WTC11 (cell line): Measurements from ENCODE around the gene TPBGL. TPM values are rescaled to one million over a fixed set of nuclear protein-coding genes. Genes with fewer than 3 reads are reported as not detected.

ENCODE experiments used
- ATAC-seq: fragments of 200-7000 bp; cut with Tn5 transposase; 2 replicates; pipeline ENCODE4 v1.10.0; 2021; ENCODE audit warnings: mild to moderate bottlenecking, moderate library complexity
- CTCF ChIA-PET: fragments of 300-600 bp; sonication (Branson Sonifier 250); formaldehyde crosslinking; loops from one replicate; lab custom pipeline; 2021; ENCODE audit warnings: antibody characterized with exemption; lab: Charles Lee
- POLR2A ChIA-PET: fragments of 350-600 bp; sonication (Branson Sonifier 250); formaldehyde crosslinking; loops from one replicate; lab custom pipeline; 2021; ENCODE audit warnings: antibody characterized with exemption; lab: Charles Lee
- DNase-seq: peaks from one replicate; pipeline ENCODE4 v3.0.0; 2021; ENCODE audit warnings: low spot score
- H3K27ac Mint-ChIP-seq: 2 replicates; pipeline ENCODE4 v1.8.0; 2021; ENCODE audit warnings: mixed read lengths
- H3K27me3 Mint-ChIP-seq: 2 replicates; pipeline ENCODE4 v1.8.0; 2021; ENCODE audit warnings: low read depth, mild to moderate bottlenecking, moderate library complexity, mixed read lengths
- H3K36me3 Mint-ChIP-seq: 2 replicates; pipeline ENCODE4 v1.8.0; 2021; ENCODE audit warnings: mixed read lengths
- H3K4me1 Mint-ChIP-seq: 2 replicates; pipeline ENCODE4 v1.8.0; 2022; ENCODE audit warnings: mixed read lengths
- H3K4me3 Mint-ChIP-seq: 2 replicates; pipeline ENCODE4 v1.8.0; 2021; ENCODE audit warnings: mild to moderate bottlenecking, moderate library complexity, mixed read lengths
- H3K9me3 Mint-ChIP-seq: 2 replicates; pipeline ENCODE4 v1.8.0; 2021; ENCODE audit warnings: mixed read lengths
- ETV6 ChIP-seq: sonication (generic); formaldehyde crosslinking; IDR thresholded peaks from 2 replicates; pipeline ENCODE4 v1.8.1; 2022; ENCODE audit warnings: mild to moderate bottlenecking, missing genetic modification reagents
- HMGA2 ChIP-seq: fragments of 250-450 bp; sonication (Bioruptor Pico); IDR thresholded peaks from 2 replicates; pipeline ENCODE4 v1.4.0; 2021; ENCODE audit warnings: mild to moderate bottlenecking, moderate library complexity
- MYBL2 ChIP-seq: sonication (generic); formaldehyde crosslinking; IDR thresholded peaks from 2 replicates; pipeline ENCODE4 v1.8.1; 2023; ENCODE audit warnings: mild to moderate bottlenecking, moderate library complexity, missing genetic modification reagents
- NFATC4 ChIP-seq: fragments of 250-450 bp; sonication (Bioruptor Pico); IDR thresholded peaks from 2 replicates; pipeline ENCODE4 v1.9.0; 2021; ENCODE audit warnings: mild to moderate bottlenecking
- TCF7 ChIP-seq: sonication (generic); formaldehyde crosslinking; IDR thresholded peaks from 2 replicates; pipeline ENCODE4 v1.8.0; 2022; ENCODE audit warnings: mild to moderate bottlenecking, low read depth, missing genetic modification reagents, moderate library complexity
- ZNF232 ChIP-seq: sonication (generic); formaldehyde crosslinking; IDR thresholded peaks from 2 replicates; pipeline ENCODE4 v1.8.0; 2022; ENCODE audit warnings: mild to moderate bottlenecking, missing genetic modification reagents
- ZNF263 ChIP-seq: sonication (generic); formaldehyde crosslinking; IDR thresholded peaks from 2 replicates; pipeline ENCODE4 v1.8.1; 2022; ENCODE audit warnings: low read depth, mild to moderate bottlenecking, moderate library complexity, missing genetic modification reagents
- ZNF317 ChIP-seq: sonication (generic); formaldehyde crosslinking; IDR thresholded peaks from 2 replicates; pipeline ENCODE4 v1.8.1; 2023; ENCODE audit warnings: low read depth, mild to moderate bottlenecking, moderate library complexity, missing genetic modification reagents, borderline replicate concordance
- total RNA-seq: library from RNA; stranded (reverse); gene quantifications from 3 replicates; pipeline ENCODE4 v1.2.3, GENCODE V29; 2021
- TF ChIP-seq, protein P1 (sequence below): sonication (generic); formaldehyde crosslinking; IDR thresholded peaks from 2 replicates; pipeline ENCODE4 v1.8.0; 2023; ENCODE audit warnings: missing genetic modification reagents, mild to moderate bottlenecking, borderline replicate concordance
- TF ChIP-seq, protein P2 (sequence below): sonication (generic); formaldehyde crosslinking; conservative IDR thresholded peaks from 2 replicates; pipeline ENCODE4 v1.8.1; 2023; ENCODE audit warnings: mild to moderate bottlenecking, low read depth, missing genetic modification reagents, moderate library complexity
- TF ChIP-seq, protein P3 (sequence below): sonication (generic); formaldehyde crosslinking; IDR thresholded peaks from 2 replicates; pipeline ENCODE4 v1.8.1; 2022; ENCODE audit warnings: low read depth, missing genetic modification reagents, borderline replicate concordance
- TF ChIP-seq, protein P4 (sequence below): fragments of 250-450 bp; sonication (Bioruptor Pico); IDR thresholded peaks from 2 replicates; pipeline ENCODE4 v1.9.0; 2021; ENCODE audit warnings: mild to moderate bottlenecking
- TF ChIP-seq, protein P5 (sequence below): sonication (generic); formaldehyde crosslinking; IDR thresholded peaks from 2 replicates; pipeline ENCODE4 v1.8.1; 2023; ENCODE audit warnings: mild to moderate bottlenecking, missing genetic modification reagents, borderline replicate concordance
- TF ChIP-seq, protein P6 (sequence below): sonication (generic); formaldehyde crosslinking; IDR thresholded peaks from 2 replicates; pipeline ENCODE4 v1.8.1; 2022; ENCODE audit warnings: mild to moderate bottlenecking, moderate library complexity, missing genetic modification reagents
- TF ChIP-seq, protein P7 (sequence below): fragments of 250-450 bp; sonication (Bioruptor Pico); IDR thresholded peaks from 2 replicates; pipeline ENCODE4 v1.9.0; 2021; ENCODE audit warnings: mild to moderate bottlenecking

TPBGL gene
- total RNA-seq, 1 experiment from 2014 or later = 0.37 TPM

DNA sequence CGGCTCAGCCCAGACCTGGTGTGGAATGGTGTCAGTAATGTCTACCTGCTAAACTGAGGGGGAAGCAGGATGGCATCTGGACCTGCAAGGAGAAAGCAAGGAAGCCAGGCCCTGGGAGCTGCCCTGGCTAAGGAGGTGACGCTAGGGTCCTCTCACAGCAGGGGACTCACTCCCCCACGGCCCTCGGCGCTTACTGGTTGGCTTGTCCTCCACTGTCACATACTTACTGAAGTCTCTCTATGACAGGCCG is 48.9 kb downstream of the TPBGL start (continued):
- TF ChIP-seq ZNF317 (CRISPR knock-in tag) (no peak), ZNF263 (CRISPR knock-in tag) (no peak)
- TF ChIP-seq, protein P1, sequence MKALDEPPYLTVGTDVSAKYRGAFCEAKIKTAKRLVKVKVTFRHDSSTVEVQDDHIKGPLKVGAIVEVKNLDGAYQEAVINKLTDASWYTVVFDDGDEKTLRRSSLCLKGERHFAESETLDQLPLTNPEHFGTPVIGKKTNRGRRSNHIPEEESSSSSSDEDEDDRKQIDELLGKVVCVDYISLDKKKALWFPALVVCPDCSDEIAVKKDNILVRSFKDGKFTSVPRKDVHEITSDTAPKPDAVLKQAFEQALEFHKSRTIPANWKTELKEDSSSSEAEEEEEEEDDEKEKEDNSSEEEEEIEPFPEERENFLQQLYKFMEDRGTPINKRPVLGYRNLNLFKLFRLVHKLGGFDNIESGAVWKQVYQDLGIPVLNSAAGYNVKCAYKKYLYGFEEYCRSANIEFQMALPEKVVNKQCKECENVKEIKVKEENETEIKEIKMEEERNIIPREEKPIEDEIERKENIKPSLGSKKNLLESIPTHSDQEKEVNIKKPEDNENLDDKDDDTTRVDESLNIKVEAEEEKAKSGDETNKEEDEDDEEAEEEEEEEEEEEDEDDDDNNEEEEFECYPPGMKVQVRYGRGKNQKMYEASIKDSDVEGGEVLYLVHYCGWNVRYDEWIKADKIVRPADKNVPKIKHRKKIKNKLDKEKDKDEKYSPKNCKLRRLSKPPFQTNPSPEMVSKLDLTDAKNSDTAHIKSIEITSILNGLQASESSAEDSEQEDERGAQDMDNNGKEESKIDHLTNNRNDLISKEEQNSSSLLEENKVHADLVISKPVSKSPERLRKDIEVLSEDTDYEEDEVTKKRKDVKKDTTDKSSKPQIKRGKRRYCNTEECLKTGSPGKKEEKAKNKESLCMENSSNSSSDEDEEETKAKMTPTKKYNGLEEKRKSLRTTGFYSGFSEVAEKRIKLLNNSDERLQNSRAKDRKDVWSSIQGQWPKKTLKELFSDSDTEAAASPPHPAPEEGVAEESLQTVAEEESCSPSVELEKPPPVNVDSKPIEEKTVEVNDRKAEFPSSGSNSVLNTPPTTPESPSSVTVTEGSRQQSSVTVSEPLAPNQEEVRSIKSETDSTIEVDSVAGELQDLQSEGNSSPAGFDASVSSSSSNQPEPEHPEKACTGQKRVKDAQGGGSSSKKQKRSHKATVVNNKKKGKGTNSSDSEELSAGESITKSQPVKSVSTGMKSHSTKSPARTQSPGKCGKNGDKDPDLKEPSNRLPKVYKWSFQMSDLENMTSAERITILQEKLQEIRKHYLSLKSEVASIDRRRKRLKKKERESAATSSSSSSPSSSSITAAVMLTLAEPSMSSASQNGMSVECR = no peak
- TF ChIP-seq, protein P2, sequence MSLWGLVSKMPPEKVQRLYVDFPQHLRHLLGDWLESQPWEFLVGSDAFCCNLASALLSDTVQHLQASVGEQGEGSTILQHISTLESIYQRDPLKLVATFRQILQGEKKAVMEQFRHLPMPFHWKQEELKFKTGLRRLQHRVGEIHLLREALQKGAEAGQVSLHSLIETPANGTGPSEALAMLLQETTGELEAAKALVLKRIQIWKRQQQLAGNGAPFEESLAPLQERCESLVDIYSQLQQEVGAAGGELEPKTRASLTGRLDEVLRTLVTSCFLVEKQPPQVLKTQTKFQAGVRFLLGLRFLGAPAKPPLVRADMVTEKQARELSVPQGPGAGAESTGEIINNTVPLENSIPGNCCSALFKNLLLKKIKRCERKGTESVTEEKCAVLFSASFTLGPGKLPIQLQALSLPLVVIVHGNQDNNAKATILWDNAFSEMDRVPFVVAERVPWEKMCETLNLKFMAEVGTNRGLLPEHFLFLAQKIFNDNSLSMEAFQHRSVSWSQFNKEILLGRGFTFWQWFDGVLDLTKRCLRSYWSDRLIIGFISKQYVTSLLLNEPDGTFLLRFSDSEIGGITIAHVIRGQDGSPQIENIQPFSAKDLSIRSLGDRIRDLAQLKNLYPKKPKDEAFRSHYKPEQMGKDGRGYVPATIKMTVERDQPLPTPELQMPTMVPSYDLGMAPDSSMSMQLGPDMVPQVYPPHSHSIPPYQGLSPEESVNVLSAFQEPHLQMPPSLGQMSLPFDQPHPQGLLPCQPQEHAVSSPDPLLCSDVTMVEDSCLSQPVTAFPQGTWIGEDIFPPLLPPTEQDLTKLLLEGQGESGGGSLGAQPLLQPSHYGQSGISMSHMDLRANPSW (CRISPR knock-in tag) = no peak

DNA sequence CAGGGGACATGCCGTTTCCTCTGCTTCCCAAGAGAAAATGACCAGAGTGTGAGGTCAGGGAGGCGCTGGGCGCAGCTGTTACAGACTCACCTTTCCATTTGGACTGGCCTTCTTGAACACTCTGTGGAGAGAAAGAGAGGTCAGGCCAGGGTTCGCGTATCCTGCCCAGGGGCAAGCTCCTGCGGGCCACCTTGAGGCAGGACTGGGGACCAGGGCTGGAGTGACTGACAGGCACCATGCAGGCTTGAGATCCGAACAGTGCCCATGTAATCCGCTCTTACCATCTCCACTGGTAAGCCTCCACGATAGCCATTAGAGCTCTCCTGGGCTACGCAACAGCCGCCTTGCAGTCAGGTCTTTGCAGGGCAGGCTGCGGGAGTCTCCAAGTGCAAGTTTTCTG is 49.3 kb downstream of the TPBGL start:
- H3K27me3 Mint-ChIP-seq = no peaks in the 10 kb centered on the region
- ChIA-PET POLR2A (no interaction called here), CTCF (interaction anchor here (0.6 to 4.8 kb wide), 7 partner anchors 10 to 149 kb away, joined by 3 to 25 read pairs (median 3); no protein-coding TSS in a partner anchor)
- H3K36me3 Mint-ChIP-seq = peaks cover 17% of the 10 kb centered on the region
- no peak for DNase-seq
- no peaks in the 10 kb centered on the region for H3K9me3 Mint-ChIP-seq
- peaks cover 29% of the 10 kb centered on the region for H3K4me1 Mint-ChIP-seq
- TF ChIP-seq NFATC4 (CRISPR knock-in tag) (no peak), HMGA2 (CRISPR knock-in tag) (no peak), ZNF232 (CRISPR knock-in tag) (no peak)
- TF ChIP-seq, protein P3, sequence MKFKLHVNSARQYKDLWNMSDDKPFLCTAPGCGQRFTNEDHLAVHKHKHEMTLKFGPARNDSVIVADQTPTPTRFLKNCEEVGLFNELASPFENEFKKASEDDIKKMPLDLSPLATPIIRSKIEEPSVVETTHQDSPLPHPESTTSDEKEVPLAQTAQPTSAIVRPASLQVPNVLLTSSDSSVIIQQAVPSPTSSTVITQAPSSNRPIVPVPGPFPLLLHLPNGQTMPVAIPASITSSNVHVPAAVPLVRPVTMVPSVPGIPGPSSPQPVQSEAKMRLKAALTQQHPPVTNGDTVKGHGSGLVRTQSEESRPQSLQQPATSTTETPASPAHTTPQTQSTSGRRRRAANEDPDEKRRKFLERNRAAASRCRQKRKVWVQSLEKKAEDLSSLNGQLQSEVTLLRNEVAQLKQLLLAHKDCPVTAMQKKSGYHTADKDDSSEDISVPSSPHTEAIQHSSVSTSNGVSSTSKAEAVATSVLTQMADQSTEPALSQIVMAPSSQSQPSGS (CRISPR knock-in tag) = no peak
- ATAC-seq = peak; percentile 29; the same call in 1 of the 2 replicates
- H3K4me3 Mint-ChIP-seq = no peak overlapping the region
- peak overlapping the region; percentile 39; the same call in 1 of the 2 replicates for H3K27ac Mint-ChIP-seq

DNA sequence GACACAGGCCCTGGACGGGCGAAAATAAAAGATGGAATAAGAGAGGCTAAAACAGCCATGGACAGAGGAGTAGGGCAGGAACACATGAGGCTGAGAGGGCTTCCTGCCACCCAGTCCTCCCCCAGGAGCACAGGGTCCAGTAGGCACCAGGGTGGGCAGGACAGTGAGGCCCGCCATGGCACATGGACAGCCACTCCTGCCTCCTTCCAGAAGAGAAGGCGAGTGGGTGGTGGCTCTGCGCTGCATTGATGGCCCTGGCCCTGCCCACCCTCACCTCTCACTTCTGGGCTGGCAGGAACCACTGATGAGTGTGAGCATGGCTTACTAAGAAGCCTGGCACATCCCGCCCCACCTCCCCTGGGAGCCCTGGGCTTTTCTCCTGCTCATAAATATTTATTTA is 51.2 kb downstream of the TPBGL start:
- POLR2A ChIA-PET = no interaction called here
- H3K27me3 Mint-ChIP-seq = no peaks in the 10 kb centered on the region
- peaks cover 29% of the 10 kb centered on the region for H3K4me1 Mint-ChIP-seq
- DNase-seq (no peak), ATAC-seq (no peak)
- peak overlapping the region; percentile 94; the same call in 1 of the 2 replicates for H3K27ac Mint-ChIP-seq
- no peak overlapping the region for H3K4me3 Mint-ChIP-seq
- CTCF ChIA-PET = interaction anchor here (4.8 kb wide), 1 partner anchor 12 kb away, joined by 25 read pairs; no protein-coding TSS in a partner anchor
- peaks cover 7% of the 10 kb centered on the region for H3K9me3 Mint-ChIP-seq
- H3K36me3 Mint-ChIP-seq = peaks cover 25% of the 10 kb centered on the region
- TF ChIP-seq ETV6 (CRISPR knock-in tag) (no peak), TCF7 (CRISPR knock-in tag) (no peak), MYBL2 (CRISPR knock-in tag) (no peak)
- TF ChIP-seq, protein P4, sequence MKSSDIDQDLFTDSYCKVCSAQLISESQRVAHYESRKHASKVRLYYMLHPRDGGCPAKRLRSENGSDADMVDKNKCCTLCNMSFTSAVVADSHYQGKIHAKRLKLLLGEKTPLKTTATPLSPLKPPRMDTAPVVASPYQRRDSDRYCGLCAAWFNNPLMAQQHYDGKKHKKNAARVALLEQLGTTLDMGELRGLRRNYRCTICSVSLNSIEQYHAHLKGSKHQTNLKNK (CRISPR knock-in tag) = no peak
- TF ChIP-seq, protein P5, sequence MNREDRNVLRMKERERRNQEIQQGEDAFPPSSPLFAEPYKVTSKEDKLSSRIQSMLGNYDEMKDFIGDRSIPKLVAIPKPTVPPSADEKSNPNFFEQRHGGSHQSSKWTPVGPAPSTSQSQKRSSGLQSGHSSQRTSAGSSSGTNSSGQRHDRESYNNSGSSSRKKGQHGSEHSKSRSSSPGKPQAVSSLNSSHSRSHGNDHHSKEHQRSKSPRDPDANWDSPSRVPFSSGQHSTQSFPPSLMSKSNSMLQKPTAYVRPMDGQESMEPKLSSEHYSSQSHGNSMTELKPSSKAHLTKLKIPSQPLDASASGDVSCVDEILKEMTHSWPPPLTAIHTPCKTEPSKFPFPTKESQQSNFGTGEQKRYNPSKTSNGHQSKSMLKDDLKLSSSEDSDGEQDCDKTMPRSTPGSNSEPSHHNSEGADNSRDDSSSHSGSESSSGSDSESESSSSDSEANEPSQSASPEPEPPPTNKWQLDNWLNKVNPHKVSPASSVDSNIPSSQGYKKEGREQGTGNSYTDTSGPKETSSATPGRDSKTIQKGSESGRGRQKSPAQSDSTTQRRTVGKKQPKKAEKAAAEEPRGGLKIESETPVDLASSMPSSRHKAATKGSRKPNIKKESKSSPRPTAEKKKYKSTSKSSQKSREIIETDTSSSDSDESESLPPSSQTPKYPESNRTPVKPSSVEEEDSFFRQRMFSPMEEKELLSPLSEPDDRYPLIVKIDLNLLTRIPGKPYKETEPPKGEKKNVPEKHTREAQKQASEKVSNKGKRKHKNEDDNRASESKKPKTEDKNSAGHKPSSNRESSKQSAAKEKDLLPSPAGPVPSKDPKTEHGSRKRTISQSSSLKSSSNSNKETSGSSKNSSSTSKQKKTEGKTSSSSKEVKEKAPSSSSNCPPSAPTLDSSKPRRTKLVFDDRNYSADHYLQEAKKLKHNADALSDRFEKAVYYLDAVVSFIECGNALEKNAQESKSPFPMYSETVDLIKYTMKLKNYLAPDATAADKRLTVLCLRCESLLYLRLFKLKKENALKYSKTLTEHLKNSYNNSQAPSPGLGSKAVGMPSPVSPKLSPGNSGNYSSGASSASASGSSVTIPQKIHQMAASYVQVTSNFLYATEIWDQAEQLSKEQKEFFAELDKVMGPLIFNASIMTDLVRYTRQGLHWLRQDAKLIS (CRISPR knock-in tag) = no peak
- TF ChIP-seq, protein P6, sequence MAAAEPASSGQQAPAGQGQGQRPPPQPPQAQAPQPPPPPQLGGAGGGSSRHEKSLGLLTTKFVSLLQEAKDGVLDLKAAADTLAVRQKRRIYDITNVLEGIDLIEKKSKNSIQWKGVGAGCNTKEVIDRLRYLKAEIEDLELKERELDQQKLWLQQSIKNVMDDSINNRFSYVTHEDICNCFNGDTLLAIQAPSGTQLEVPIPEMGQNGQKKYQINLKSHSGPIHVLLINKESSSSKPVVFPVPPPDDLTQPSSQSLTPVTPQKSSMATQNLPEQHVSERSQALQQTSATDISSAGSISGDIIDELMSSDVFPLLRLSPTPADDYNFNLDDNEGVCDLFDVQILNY (CRISPR knock-in tag) = no peak
- TF ChIP-seq, protein P7, sequence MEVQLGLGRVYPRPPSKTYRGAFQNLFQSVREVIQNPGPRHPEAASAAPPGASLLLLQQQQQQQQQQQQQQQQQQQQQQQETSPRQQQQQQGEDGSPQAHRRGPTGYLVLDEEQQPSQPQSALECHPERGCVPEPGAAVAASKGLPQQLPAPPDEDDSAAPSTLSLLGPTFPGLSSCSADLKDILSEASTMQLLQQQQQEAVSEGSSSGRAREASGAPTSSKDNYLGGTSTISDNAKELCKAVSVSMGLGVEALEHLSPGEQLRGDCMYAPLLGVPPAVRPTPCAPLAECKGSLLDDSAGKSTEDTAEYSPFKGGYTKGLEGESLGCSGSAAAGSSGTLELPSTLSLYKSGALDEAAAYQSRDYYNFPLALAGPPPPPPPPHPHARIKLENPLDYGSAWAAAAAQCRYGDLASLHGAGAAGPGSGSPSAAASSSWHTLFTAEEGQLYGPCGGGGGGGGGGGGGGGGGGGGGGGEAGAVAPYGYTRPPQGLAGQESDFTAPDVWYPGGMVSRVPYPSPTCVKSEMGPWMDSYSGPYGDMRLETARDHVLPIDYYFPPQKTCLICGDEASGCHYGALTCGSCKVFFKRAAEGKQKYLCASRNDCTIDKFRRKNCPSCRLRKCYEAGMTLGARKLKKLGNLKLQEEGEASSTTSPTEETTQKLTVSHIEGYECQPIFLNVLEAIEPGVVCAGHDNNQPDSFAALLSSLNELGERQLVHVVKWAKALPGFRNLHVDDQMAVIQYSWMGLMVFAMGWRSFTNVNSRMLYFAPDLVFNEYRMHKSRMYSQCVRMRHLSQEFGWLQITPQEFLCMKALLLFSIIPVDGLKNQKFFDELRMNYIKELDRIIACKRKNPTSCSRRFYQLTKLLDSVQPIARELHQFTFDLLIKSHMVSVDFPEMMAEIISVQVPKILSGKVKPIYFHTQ (CRISPR knock-in tag) = no peak
